Stimulated activated effector memory CD8-positive, alpha-beta T cell treated with anti-CD3 and anti-CD28 coated beads, Interleukin-12 subunit alpha, Interleukin-12 subunit beta, amount 100 ng/mL, for 72 hours (primary cell): ENCODE results near the gene DTD1.

Experiments
- ATAC-seq: fragments of 150-1000 bp; cut with Tn5 transposase; 2 replicates; pipeline ENCODE4 v1.10.0; 2021
- DNase-seq, 2 donors: peaks; one replicate each; pipeline ENCODE4 v3.0.0; 2021 to 2022; ENCODE audit warnings: low spot score in 2 of 2
- H3K27ac Mint-ChIP-seq: one replicate; pipeline ENCODE4 v1.8.0; 2022; ENCODE audit warnings: mild to moderate bottlenecking, mixed read lengths
- H3K36me3 Mint-ChIP-seq: one replicate; pipeline ENCODE4 v1.8.0; 2022; ENCODE audit warnings: mild to moderate bottlenecking, mixed read lengths
- H3K4me1 Mint-ChIP-seq: one replicate; pipeline ENCODE4 v1.8.0; 2022; ENCODE audit warnings: mixed read lengths
- H3K4me3 Mint-ChIP-seq: one replicate; pipeline ENCODE4 v1.8.0; 2022; ENCODE audit warnings: mild to moderate bottlenecking, mixed read lengths
- H3K9me3 Mint-ChIP-seq: one replicate; pipeline ENCODE4 v1.8.0; 2022; ENCODE audit warnings: mixed read lengths

Gene DTD1

DNA sequence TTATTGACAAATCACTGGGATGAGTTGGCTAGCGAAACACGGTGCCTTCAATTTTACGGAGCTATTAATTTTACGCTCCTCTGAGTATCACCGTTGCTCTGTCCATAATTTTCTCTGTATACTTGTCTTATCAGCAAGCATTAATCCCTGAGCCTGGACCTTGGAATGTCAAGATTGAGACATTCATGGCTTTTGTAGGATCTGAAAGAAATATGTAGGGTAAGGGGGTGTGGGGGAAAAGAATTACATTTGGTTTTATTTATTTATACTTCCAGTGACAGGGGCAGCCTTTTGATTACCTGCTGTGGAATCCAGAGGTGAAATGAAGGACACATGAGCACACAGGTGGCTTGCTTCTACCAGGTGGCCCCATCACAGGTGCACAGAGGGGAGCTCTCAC is 46.6 kb downstream of the DTD1 start:
- ATAC-seq (no peak), DNase-seq (no peak)
- no peak overlapping the region for H3K4me3 Mint-ChIP-seq
- H3K4me1 Mint-ChIP-seq = peaks cover 18% of the 10 kb centered on the region
- H3K9me3 Mint-ChIP-seq = no peaks in the 10 kb centered on the region
- H3K27ac Mint-ChIP-seq = no peak overlapping the region
- H3K36me3 Mint-ChIP-seq = peaks cover 11% of the 10 kb centered on the region

DNA sequence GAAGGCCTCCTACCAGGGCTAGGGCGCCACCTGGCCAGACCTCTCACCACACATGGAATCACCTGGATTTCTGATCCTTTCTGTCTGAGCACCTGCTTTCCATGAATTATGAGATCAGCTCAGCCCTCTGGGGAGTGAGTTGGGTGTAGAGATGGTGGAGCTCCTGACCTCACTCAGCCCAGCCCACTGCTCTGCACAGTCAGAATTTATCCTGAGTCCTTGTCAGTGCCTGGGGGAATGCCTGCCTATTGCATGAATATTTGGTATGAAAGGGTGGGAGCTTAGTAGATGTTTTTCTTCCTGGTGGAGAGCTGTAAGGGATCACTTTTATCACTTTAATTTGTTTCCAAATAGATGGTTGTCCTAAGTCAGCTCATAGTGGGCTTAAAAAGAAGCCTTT is 47.5 kb downstream of the DTD1 start:
- DNase-seq (no peak), ATAC-seq (no peak)
- Mint-ChIP-seq H3K27ac (peak overlapping the region; percentile 13), H3K4me1 (peaks cover 18% of the 10 kb centered on the region), H3K9me3 (no peaks in the 10 kb centered on the region), H3K4me3 (no peak overlapping the region), H3K36me3 (peaks cover 7% of the 10 kb centered on the region)

DNA sequence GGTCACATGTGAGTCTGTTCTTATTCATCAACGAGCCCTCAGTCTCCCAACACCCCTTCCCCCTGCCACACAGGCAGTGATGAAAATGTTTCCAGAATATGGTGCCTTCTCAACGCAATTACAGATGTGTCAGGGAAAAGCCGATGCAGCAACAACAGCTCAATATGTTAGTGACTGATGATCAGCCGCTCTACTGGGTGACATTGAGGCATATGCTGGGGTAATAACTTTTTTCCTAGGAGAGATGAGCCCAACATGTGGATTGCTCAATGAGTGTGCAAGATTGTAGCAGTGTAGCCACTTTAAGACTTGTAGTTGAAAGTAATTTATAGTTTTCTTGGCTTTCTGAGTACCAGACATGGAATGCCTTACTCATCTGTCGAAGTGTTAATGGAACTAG is 49.4 kb downstream of the DTD1 start:
- H3K36me3 Mint-ChIP-seq = no peaks in the 10 kb centered on the region
- H3K4me3 Mint-ChIP-seq = no peak overlapping the region
- peaks cover 18% of the 10 kb centered on the region for H3K4me1 Mint-ChIP-seq
- DNase-seq (no peak), ATAC-seq (no peak)
- peak overlapping the region; percentile 20 for H3K27ac Mint-ChIP-seq
- H3K9me3 Mint-ChIP-seq = no peaks in the 10 kb centered on the region

DNA sequence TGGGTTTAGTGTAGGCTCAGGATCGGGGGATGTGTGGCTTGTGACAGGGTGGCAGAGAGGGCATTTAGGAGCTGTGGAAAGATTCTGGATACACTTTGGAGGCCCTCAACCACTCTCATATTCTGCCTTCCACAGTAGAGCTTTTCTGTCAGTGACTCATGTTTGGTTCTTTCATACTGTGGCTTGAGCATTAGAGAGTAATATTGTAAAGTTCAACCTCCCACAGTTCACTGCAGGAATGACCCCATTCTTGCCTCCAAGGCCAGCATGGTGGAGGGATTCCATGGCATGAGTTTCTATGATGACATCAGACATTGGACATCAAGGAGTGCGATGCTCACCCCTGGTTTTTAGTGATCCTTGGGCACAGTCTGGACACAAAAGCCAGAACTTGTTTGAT is 50.9 kb downstream of the DTD1 start:
- Mint-ChIP-seq H3K9me3 (no peaks in the 10 kb centered on the region), H3K36me3 (no peaks in the 10 kb centered on the region), H3K4me1 (peaks cover 12% of the 10 kb centered on the region), H3K4me3 (no peak overlapping the region), H3K27ac (no peak overlapping the region)
- ATAC-seq = no peak
- DNase-seq = no peak

DNA sequence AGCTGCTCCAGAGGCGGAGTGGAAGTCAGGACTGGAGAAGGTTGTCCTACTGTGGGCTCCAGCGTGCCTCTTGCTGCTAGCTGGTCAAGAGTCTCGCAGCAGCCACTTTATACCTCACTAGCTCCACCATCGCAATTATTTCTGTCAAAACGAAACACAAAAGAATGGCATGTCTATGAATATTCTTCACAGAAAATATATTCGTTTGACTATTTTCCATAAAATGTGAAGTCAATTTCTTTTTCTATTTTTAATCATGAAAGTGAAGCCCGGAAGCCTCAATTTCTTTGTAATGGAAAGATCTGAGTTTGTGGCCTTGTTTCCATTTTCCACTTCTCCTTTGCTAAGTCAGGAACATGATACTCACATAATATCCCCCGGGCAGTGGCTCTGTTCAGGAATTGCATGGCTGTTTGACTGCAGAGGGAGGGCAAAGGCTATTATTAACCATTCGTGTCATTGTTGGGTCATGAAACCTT is 51.7 kb downstream of the DTD1 start:
- no peaks in the 10 kb centered on the region for H3K36me3 Mint-ChIP-seq
- DNase-seq (no peak), ATAC-seq (no peak)
- H3K27ac Mint-ChIP-seq = no peak overlapping the region
- peaks cover 12% of the 10 kb centered on the region for H3K4me1 Mint-ChIP-seq
- H3K4me3 Mint-ChIP-seq = no peak overlapping the region
- H3K9me3 Mint-ChIP-seq = no peaks in the 10 kb centered on the region

DNA sequence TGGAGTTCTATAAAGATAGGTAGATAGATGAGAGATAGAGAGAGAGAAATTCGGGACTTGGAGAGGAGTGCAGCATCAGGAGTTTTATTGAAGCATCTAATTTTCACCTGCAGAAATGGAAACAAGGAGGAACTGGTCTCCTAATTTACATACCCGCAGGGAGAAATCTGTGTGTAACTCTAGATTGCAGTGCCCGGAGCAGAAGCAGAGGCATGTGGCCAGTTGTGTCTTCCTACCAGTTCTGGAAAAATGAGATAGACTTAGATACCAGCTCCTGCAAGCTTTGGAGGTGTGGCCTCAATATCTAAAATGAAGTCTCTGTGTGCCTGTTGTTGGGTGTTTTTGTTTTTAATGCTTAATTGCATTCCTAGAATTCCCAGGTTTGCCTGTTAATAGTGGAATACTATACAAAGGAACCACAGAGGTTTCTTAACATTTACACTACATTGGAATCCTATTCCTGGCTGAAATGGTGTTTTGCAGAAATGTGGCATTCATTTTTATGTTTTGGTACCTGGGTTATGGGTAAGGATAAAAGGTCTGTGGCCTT is 57.4 kb downstream of the DTD1 start:
- H3K4me3 Mint-ChIP-seq = no peak overlapping the region
- H3K36me3 Mint-ChIP-seq = no peaks in the 10 kb centered on the region
- H3K27ac Mint-ChIP-seq = peak overlapping the region; percentile 20

DNA sequence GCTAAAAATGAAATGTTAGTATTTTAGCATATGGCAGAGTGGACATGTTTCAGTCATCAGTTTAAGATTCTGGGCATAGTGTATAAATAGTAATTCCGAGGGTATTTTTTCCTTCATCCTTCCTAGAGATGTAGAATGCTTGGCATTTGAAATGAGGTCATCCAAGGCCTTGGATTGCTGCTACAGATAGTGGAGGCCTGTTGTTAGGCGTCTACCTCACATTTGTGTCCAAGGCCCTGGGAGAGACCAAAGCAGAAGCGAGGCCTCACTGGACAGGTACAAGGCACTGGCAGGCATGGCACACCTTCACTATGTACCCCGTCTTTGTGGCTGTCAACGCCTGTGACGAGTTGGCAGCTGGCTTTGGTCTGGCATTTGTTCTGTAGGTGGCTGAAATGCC is 58.0 kb downstream of the DTD1 start:
- peaks cover 26% of the 10 kb centered on the region for H3K4me1 Mint-ChIP-seq
- H3K4me3 Mint-ChIP-seq = no peak overlapping the region
- H3K9me3 Mint-ChIP-seq = no peaks in the 10 kb centered on the region
- DNase-seq = no peak
- H3K27ac Mint-ChIP-seq = no peak overlapping the region
- H3K36me3 Mint-ChIP-seq = no peaks in the 10 kb centered on the region
- ATAC-seq = no peak

More for the DNA sequence above, 57.4 kb downstream of the DTD1 start:
- no peak for DNase-seq
- no peaks in the 10 kb centered on the region for H3K9me3 Mint-ChIP-seq
- peaks cover 23% of the 10 kb centered on the region for H3K4me1 Mint-ChIP-seq
- no peak for ATAC-seq

DNA sequence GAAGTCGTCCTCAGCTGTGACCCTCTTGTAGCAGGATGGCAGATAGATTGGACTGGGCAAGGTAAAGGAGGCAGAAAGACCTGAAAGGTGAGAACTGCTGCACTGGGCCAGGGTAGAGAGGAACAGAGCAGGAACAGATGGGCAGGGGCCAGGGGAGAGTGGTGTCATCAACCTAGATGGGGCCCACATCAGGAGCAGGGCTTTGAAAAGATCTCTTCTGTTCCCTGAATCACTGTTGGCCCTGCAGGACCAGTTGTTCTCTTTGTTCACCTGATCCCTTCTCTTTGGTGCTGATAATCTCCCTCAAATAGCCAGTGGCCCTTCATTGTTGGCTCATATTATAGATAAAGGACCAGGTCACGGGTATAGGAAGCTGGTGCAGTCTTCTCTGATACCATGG is 59.9 kb downstream of the DTD1 start:
- no peak overlapping the region for H3K4me3 Mint-ChIP-seq
- no peak for ATAC-seq
- peaks cover 30% of the 10 kb centered on the region for H3K4me1 Mint-ChIP-seq
- no peak for DNase-seq
- H3K27ac Mint-ChIP-seq = peak overlapping the region; percentile 18
- H3K9me3 Mint-ChIP-seq = no peaks in the 10 kb centered on the region
- H3K36me3 Mint-ChIP-seq = no peaks in the 10 kb centered on the region

DNA sequence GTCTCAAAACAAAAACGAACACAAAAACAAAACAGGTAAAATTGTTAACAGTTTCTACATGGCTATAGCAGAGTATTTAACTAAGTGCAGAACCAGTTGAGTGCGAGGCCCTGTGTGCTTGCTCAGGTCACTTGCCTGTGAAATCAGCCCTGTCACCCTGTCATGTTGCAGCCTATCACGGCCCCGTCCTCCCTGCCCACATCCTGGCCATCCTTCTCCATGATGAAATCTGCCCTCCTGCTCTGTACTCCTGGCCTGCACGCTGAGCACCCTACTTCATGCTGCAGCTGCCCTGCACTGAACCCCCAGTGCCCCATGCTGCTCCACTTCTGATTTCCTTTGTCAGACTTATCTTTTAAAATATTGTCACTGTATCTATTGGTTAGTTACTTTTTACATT is 62.4 kb downstream of the DTD1 start:
- ATAC-seq = no peak

DNA sequence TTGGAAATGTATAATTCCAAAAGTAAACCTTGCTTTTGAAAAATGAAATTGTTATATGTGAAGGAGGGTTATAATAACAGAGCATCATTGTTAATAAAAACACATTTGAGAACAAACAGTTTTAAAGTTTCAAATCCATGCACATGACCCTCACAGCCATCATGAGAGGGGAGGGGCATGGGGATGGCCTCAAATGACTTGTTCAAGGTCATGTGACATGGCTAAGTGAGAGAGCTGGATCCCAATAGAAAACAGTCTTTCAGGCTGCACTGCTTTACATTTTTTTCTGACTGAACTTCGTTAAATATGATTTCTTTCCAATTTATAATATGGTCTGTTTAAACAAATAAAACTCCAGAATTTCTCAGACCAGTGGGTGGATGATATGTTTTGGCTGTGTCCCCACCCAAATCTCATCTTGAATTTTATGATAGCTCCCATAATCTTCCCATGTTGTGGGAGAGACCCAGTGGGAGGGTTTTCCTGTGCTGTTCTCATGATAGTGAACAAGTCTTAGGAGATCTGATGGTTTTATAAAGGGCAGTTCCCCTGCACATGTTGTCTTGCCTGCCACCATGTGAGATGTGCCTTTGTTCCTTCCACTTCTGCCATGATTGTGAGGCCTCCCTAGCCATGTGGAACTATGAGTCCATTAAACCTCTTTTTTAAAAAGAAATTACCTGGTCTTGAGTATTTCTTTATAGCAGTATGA is 66.0 kb downstream of the DTD1 start:
- Mint-ChIP-seq H3K36me3 (peaks cover 4% of the 10 kb centered on the region), H3K4me1 (peaks cover 25% of the 10 kb centered on the region), H3K4me3 (no peak overlapping the region), H3K27ac (no peak overlapping the region), H3K9me3 (no peaks in the 10 kb centered on the region)
- DNase-seq (no peak), ATAC-seq (no peak)

More for the DNA sequence above, 62.4 kb downstream of the DTD1 start:
- Mint-ChIP-seq H3K4me1 (peaks cover 32% of the 10 kb centered on the region), H3K4me3 (no peak overlapping the region), H3K9me3 (no peaks in the 10 kb centered on the region), H3K36me3 (no peaks in the 10 kb centered on the region), H3K27ac (no peak overlapping the region)
- DNase-seq = no peak

DNA sequence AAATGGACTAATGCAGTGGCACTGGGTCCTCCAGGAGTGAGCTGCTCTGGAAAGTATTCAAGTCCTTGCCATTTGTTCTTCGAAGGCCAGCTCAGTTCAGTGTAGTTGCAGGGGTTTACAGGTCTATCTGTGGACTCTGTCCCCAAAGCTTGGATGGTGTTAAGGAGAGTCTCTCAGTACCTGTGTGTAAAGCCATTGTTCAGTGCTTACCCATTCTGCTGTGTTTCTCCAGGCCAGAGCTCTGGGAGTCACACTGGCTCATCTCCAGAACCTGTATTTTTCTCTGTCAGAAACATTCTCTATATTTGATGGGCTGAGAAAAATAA is 66.6 kb downstream of the DTD1 start:
- DNase-seq (no peak), ATAC-seq (no peak)
- Mint-ChIP-seq H3K27ac (no peak overlapping the region), H3K9me3 (no peaks in the 10 kb centered on the region), H3K4me1 (peaks cover 22% of the 10 kb centered on the region), H3K36me3 (peaks cover 5% of the 10 kb centered on the region), H3K4me3 (no peak overlapping the region)

DNA sequence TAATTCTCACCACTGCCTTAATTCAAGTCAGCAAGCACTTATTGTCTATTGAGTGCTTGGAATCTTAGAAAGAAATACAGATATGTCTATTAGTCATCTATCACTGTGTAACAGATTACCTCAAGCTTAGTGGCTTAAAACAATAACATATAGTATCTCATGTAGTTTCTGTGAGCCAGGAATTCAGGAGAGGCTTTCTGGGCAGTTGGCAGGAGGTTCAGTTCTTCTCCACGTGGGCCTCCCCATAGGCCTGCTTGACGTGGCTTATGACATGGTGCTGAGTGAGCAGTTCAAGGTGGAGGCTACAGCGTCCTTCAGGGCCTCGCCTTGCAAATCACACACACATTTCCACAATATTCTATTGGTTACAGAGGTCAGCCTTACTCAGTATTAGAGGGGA is 69.7 kb downstream of the DTD1 start:
- DNase-seq = no peak

DNA sequence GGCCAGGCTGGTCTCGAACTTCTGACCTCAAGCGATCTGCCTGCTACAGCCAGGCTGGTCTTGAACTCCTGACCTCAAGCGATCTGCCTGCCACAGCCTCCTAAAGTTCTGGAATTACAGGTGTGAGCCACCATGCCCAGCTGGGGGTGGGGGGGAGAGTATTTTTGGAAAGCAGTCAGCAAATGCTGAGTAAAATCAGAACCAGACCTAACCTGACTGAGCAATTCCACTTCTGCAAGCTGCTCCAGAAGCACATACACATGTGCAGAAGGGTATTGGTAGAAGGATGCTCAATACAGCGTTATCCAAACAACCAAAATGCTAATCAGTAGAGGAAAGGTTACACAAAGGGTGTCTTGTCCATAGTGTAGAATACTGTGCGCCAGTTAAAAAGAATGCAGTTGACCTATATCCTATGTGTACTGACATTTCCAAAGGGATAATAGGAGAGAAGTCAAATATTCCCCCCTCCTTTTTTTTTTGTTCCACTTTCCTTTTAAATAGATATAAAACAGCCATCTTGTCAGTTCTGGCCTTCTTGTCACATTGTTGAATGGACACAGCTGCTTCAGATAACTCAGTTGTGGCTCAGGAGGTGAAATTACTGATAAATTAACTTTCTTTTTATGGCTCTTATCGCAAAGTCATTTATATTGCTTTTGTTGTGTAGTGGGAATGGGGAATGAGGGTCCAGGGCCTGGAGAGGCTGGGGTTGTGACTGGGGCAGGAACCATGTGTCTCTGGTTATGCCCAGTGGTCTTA is 74.6 kb downstream of the DTD1 start:
- H3K4me3 Mint-ChIP-seq = no peak overlapping the region
- H3K27ac Mint-ChIP-seq = peak overlapping the region; percentile 43
- peaks cover 16% of the 10 kb centered on the region for H3K4me1 Mint-ChIP-seq
- DNase-seq = no peak
- no peaks in the 10 kb centered on the region for H3K9me3 Mint-ChIP-seq
- peak; percentile 56 for ATAC-seq
- H3K36me3 Mint-ChIP-seq = peaks cover 7% of the 10 kb centered on the region

More for the DNA sequence above, 69.7 kb downstream of the DTD1 start:
- peaks cover 8% of the 10 kb centered on the region for H3K4me1 Mint-ChIP-seq
- H3K9me3 Mint-ChIP-seq = no peaks in the 10 kb centered on the region
- H3K4me3 Mint-ChIP-seq = no peak overlapping the region
- no peak overlapping the region for H3K27ac Mint-ChIP-seq
- peaks cover 11% of the 10 kb centered on the region for H3K36me3 Mint-ChIP-seq
- no peak for ATAC-seq

DNA sequence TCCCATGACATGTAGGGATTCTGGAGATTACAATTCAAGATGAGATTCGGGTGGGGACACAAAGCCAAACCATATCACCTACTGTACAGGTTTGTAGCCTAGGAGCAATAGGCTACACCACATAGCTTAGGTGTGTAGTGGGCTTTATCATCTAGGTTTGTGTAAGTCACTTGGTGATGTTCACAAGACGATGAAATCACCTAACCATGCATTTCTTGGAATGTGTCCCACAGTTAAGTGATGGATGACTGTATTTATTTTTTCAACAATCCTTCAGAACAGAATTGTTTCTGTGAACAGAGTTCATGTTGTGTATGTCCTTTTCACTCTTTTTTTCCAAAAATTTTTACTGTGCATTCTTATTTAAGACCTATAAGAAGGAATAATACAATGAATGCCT is 76.1 kb downstream of the DTD1 start:
- DNase-seq = no peak
- Mint-ChIP-seq H3K9me3 (no peaks in the 10 kb centered on the region), H3K27ac (peak overlapping the region; percentile 27), H3K36me3 (peaks cover 7% of the 10 kb centered on the region), H3K4me1 (peaks cover 16% of the 10 kb centered on the region), H3K4me3 (no peak overlapping the region)
- ATAC-seq = peak; percentile 50

DNA sequence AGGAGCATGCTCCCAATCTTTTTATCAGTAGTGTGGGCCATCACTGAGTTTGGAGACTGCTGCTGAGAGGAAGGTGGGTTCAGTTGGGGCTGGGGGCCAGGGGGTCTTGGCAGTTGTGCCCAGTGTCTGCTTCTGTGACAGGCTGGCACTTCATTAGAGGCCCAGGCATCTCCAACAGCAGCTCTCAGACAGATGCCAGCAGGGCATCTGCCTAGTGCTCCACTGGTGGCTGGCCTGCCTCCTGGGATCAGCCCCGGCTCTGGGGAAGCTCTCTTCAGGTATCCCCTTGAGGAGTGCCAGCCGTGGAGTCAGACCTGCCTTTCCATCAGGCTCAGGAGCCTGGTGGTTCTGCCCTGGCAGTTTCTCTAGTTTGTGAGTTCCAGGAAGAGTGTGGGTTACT is 77.3 kb downstream of the DTD1 start:
- no peaks in the 10 kb centered on the region for H3K36me3 Mint-ChIP-seq
- H3K9me3 Mint-ChIP-seq = no peaks in the 10 kb centered on the region
- ATAC-seq (no peak), DNase-seq (no peak)
- no peak overlapping the region for H3K4me3 Mint-ChIP-seq
- peak overlapping the region; percentile 14 for H3K27ac Mint-ChIP-seq
- H3K4me1 Mint-ChIP-seq = peaks cover 16% of the 10 kb centered on the region
